HepG2 (cell line): ENCODE results near the gene PRMT5. TPM values are rescaled to one million over a fixed set of nuclear protein-coding genes. Genes with fewer than 3 reads are reported as not detected.

ENCODE experiments used
- DPF2 ChIP-seq: sonication (generic); formaldehyde crosslinking; IDR thresholded peaks from 2 replicates; pipeline ENCODE4 v1.4.0; 2020; ENCODE audit warnings: mild to moderate bottlenecking, low read depth, missing genetic modification reagents, borderline replicate concordance
- FLYWCH1 ChIP-seq: sonication (generic); formaldehyde crosslinking; IDR thresholded peaks from 2 replicates; pipeline ENCODE4 v1.8.1; 2023; ENCODE audit warnings: mild to moderate bottlenecking, missing genetic modification reagents
- GPN1 ChIP-seq: sonication (generic); formaldehyde crosslinking; IDR thresholded peaks from 2 replicates; pipeline ENCODE4 v1.5.1; 2020; ENCODE audit warnings: missing genetic modification reagents, borderline replicate concordance
- HDAC2 ChIP-seq: sonication (generic); formaldehyde crosslinking; IDR thresholded peaks from 2 replicates; pipeline ENCODE4 v1.4.0; 2020; ENCODE audit warnings: missing genetic modification reagents
- PTBP1 ChIP-seq: fragments of 200-400 bp; formaldehyde crosslinking; IDR thresholded peaks from 2 replicates; pipeline ENCODE4 v1.6.1; 2018; ENCODE audit warnings: low read length, low read depth; ENCODE audit not compliant: poor library complexity, severe bottlenecking
- RBM39 ChIP-seq: fragments of 200-400 bp; formaldehyde crosslinking; IDR thresholded peaks from one replicate; pipeline ENCODE4 v1.6.1; 2018; ENCODE audit warnings: antibody characterized with exemption, mild to moderate bottlenecking, low read depth, low read length; ENCODE audit not compliant: poor library complexity, severe bottlenecking
- ZNF234 ChIP-seq: sonication (generic); formaldehyde crosslinking; conservative IDR thresholded peaks from 2 replicates; pipeline ENCODE4 v1.5.1; 2020; ENCODE audit warnings: mild to moderate bottlenecking, missing genetic modification reagents
- ZNF33B ChIP-seq: sonication (generic); formaldehyde crosslinking; IDR thresholded peaks from 2 replicates; pipeline ENCODE4 v1.5.1; 2020; ENCODE audit warnings: mild to moderate bottlenecking, missing genetic modification reagents
- ZNF570 ChIP-seq: sonication (generic); formaldehyde crosslinking; IDR thresholded peaks from 2 replicates; pipeline ENCODE4 v1.4.0; 2020; ENCODE audit warnings: mild to moderate bottlenecking, missing genetic modification reagents, borderline replicate concordance
- ZNF619 ChIP-seq: sonication (generic); formaldehyde crosslinking; IDR thresholded peaks from 2 replicates; pipeline ENCODE4 v1.4.0; 2020; ENCODE audit warnings: mild to moderate bottlenecking, missing genetic modification reagents
- ZNF749 ChIP-seq: sonication (generic); formaldehyde crosslinking; IDR thresholded peaks from 2 replicates; pipeline ENCODE4 v1.8.0; 2022; ENCODE audit warnings: mild to moderate bottlenecking, missing genetic modification reagents, moderate library complexity, borderline replicate concordance
- ZNF781 ChIP-seq: sonication (generic); formaldehyde crosslinking; IDR thresholded peaks from 2 replicates; pipeline ENCODE4 v1.5.1; 2020; ENCODE audit warnings: borderline replicate concordance, mild to moderate bottlenecking, missing genetic modification reagents; ENCODE audit errors: not compliant biosample characterization
- polyA plus RNA-seq, 8 experiments: library from polyadenylated mRNA; depleted of rRNA in 3 of 8; stranded (reverse) in 7 of 8; unstranded in 1 of 8; fragments of >200 nt; fragmentation: Illumina TruSeq in 4 of 8; extraction: Trizol in 4 of 8; gene quantifications; 2 replicates each; pipeline versions ENCODE4 v1.2.1 to v1.2.3, GENCODE V29; 2011 to 2016; ENCODE audit warnings: low read depth in 4 of 8, missing spikeins in 1 of 8, mixed read lengths in 1 of 8; ENCODE audit not compliant: insufficient read depth in 1 of 8
- total RNA-seq, 5 experiments: library from RNA; depleted of rRNA; stranded (reverse); fragments of >200 nt; fragmentation: Illumina TruSeq; extraction: Trizol; gene quantifications; 2 replicates each; pipeline ENCODE4 v1.2.3, GENCODE V29; 2016; ENCODE audit warnings: low read depth in 1 of 5
- TF ChIP-seq, protein P1 (sequence below): IDR thresholded peaks from 2 replicates; pipeline ENCODE4 v1.6.1; 2016; ENCODE audit warnings: low read depth, control low read depth
- TF ChIP-seq, protein P2 (sequence below): sonication (generic); formaldehyde crosslinking; IDR thresholded peaks from 2 replicates; pipeline ENCODE4 v1.8.1; 2022; ENCODE audit warnings: mild to moderate bottlenecking, missing genetic modification reagents
- TF ChIP-seq, protein P3 (sequence below): IDR thresholded peaks from 2 replicates; pipeline ENCODE4 v1.6.1; 2016; ENCODE audit warnings: low read depth, missing genetic modification reagents, missing compliant biosample characterization
- TF ChIP-seq, protein P4 (sequence below): sonication (generic); formaldehyde crosslinking; IDR thresholded peaks from 2 replicates; pipeline ENCODE4 v1.9.0; 2022; ENCODE audit warnings: low read depth, missing genetic modification reagents

PRMT5 gene
- total and polyA plus RNA-seq, 2 of the 13 experiments (the other 11 are each of a cell fraction or from before 2014, with no cell fraction given), result 210 to 354 TPM

DNA sequence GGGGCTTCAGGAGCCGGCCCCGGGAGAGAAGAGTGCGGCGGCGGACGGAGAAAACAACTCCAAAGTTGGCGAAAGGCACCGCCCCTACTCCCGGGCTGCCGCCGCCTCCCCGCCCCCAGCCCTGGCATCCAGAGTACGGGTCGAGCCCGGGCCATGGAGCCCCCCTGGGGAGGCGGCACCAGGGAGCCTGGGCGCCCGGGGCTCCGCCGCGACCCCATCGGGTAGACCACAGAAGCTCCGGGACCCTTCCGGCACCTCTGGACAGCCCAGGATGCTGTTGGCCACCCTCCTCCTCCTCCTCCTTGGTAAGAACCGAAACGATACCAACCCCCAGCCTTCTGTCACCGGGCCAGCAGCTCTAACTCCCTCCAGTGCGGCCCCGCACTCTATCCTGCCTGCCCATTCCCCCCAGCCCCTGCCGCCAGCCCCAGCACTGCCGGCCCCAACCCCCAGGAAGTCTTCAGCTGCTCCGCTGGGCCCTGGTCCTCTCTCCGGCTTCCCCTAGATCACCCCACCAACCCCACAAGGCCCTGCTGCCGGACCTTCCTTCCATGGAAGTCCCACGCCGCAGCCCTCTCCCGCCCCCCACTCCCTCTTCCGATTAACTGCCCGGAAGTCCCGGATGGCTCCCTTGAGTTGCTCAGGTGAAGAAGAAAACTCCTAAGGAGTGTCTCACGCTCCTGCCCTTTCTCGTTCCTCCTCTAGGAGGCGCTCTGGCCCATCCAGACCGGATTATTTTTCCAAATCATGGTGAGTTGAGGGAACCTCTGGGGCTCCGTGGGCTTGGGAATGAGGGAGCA is 56.9 kb downstream of the PRMT5 start (continued):
- TF ChIP-seq ZNF781 (peak; percentile 75), ZNF619 (CRISPR knock-in tag) (no peak), ZNF33B (CRISPR knock-in tag) (no peak), FLYWCH1 (0 out of 2 replicates have a peak, but pooled peaks have one; percentile 23), ZNF234 (CRISPR knock-in tag) (no peak; the same call in 1 of the 2 replicates), ZNF570 (CRISPR knock-in tag) (no peak; the same call in 1 of the 2 replicates), GPN1 (no peak), PTBP1 (peak; percentile 49), HDAC2 (peak; percentile 51; the same call in 1 of the 2 replicates), ZNF749 (CRISPR knock-in tag) (no peak), DPF2 (CRISPR knock-in tag) (no peak), RBM39 (no peak)
- TF ChIP-seq, protein P1, sequence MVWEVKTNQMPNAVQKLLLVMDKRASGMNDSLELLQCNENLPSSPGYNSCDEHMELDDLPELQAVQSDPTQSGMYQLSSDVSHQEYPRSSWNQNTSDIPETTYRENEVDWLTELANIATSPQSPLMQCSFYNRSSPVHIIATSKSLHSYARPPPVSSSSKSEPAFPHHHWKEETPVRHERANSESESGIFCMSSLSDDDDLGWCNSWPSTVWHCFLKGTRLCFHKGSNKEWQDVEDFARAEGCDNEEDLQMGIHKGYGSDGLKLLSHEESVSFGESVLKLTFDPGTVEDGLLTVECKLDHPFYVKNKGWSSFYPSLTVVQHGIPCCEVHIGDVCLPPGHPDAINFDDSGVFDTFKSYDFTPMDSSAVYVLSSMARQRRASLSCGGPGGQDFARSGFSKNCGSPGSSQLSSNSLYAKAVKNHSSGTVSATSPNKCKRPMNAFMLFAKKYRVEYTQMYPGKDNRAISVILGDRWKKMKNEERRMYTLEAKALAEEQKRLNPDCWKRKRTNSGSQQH (CRISPR knock-in tag), result no peak
- TF ChIP-seq, protein P2, sequence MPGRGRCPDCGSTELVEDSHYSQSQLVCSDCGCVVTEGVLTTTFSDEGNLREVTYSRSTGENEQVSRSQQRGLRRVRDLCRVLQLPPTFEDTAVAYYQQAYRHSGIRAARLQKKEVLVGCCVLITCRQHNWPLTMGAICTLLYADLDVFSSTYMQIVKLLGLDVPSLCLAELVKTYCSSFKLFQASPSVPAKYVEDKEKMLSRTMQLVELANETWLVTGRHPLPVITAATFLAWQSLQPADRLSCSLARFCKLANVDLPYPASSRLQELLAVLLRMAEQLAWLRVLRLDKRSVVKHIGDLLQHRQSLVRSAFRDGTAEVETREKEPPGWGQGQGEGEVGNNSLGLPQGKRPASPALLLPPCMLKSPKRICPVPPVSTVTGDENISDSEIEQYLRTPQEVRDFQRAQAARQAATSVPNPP (CRISPR knock-in tag), result no peak
- TF ChIP-seq, protein P3, sequence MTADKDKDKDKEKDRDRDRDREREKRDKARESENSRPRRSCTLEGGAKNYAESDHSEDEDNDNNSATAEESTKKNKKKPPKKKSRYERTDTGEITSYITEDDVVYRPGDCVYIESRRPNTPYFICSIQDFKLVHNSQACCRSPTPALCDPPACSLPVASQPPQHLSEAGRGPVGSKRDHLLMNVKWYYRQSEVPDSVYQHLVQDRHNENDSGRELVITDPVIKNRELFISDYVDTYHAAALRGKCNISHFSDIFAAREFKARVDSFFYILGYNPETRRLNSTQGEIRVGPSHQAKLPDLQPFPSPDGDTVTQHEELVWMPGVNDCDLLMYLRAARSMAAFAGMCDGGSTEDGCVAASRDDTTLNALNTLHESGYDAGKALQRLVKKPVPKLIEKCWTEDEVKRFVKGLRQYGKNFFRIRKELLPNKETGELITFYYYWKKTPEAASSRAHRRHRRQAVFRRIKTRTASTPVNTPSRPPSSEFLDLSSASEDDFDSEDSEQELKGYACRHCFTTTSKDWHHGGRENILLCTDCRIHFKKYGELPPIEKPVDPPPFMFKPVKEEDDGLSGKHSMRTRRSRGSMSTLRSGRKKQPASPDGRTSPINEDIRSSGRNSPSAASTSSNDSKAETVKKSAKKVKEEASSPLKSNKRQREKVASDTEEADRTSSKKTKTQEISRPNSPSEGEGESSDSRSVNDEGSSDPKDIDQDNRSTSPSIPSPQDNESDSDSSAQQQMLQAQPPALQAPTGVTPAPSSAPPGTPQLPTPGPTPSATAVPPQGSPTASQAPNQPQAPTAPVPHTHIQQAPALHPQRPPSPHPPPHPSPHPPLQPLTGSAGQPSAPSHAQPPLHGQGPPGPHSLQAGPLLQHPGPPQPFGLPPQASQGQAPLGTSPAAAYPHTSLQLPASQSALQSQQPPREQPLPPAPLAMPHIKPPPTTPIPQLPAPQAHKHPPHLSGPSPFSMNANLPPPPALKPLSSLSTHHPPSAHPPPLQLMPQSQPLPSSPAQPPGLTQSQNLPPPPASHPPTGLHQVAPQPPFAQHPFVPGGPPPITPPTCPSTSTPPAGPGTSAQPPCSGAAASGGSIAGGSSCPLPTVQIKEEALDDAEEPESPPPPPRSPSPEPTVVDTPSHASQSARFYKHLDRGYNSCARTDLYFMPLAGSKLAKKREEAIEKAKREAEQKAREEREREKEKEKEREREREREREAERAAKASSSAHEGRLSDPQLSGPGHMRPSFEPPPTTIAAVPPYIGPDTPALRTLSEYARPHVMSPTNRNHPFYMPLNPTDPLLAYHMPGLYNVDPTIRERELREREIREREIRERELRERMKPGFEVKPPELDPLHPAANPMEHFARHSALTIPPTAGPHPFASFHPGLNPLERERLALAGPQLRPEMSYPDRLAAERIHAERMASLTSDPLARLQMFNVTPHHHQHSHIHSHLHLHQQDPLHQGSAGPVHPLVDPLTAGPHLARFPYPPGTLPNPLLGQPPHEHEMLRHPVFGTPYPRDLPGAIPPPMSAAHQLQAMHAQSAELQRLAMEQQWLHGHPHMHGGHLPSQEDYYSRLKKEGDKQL (CRISPR knock-in tag), result no peak
- TF ChIP-seq, protein P4, sequence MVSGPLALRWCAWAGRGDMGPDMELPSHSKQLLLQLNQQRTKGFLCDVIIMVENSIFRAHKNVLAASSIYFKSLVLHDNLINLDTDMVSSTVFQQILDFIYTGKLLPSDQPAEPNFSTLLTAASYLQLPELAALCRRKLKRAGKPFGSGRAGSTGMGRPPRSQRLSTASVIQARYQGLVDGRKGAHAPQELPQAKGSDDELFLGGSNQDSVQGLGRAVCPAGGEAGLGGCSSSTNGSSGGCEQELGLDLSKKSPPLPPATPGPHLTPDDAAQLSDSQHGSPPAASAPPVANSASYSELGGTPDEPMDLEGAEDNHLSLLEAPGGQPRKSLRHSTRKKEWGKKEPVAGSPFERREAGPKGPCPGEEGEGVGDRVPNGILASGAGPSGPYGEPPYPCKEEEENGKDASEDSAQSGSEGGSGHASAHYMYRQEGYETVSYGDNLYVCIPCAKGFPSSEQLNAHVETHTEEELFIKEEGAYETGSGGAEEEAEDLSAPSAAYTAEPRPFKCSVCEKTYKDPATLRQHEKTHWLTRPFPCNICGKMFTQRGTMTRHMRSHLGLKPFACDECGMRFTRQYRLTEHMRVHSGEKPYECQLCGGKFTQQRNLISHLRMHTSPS (CRISPR knock-in tag), result 0 out of 2 replicates have a peak, but pooled peaks have one; percentile 46
